Nephron (organoid): ENCODE measurements around the gene PSMD3.

ENCODE experiments used
- H3K27ac Mint-ChIP-seq, 3 experiments: 2 replicates each; pipeline ENCODE4 v1.8.0; 2020; ENCODE audit warnings: mixed read lengths in 3 of 3, mild to moderate bottlenecking in 2 of 3, moderate library complexity in 1 of 3
- H3K27me3 Mint-ChIP-seq: 2 replicates; pipeline ENCODE4 v1.8.0; 2021; ENCODE audit warnings: low read depth, mild to moderate bottlenecking, moderate library complexity, mixed read lengths
- H3K36me3 Mint-ChIP-seq: 2 replicates; pipeline ENCODE4 v1.8.0; 2020; ENCODE audit warnings: low read depth, mixed read lengths
- H3K4me1 Mint-ChIP-seq: 2 replicates; pipeline ENCODE4 v1.8.0; 2020; ENCODE audit warnings: mixed read lengths
- H3K4me3 Mint-ChIP-seq, 3 experiments: 2 replicates each; pipeline ENCODE4 v1.8.0; 2020; ENCODE audit warnings: mild to moderate bottlenecking in 3 of 3, mixed read lengths in 3 of 3, moderate library complexity in 2 of 3
- H3K9me3 Mint-ChIP-seq: 2 replicates; pipeline ENCODE4 v1.8.0; 2020; ENCODE audit warnings: mixed read lengths
- CTCF ChIP-seq, 3 experiments: fragments of 200-600 bp; sonication (generic); IDR thresholded peaks; one replicate each; pipeline ENCODE4 v1.5.0; 2021; ENCODE audit warnings: antibody characterized with exemption in 3 of 3; ENCODE audit not compliant: unreplicated experiment in 3 of 3

Gene PSMD3

GRCh38 chr17:39963829-39964228 lies 16.8 kb upstream of the PSMD3 start:
- Mint-ChIP-seq H3K27me3 (peaks cover 19% of the 10 kb centered on the region), H3K36me3 (no peaks in the 10 kb centered on the region)

GRCh38 chr17:39965017-39965699 lies 15.4 kb upstream of the PSMD3 start:
- Mint-ChIP-seq H3K36me3 (no peaks in the 10 kb centered on the region), H3K27me3 (peaks cover 31% of the 10 kb centered on the region), H3K4me1 (peaks cover 6% of the 10 kb centered on the region), H3K4me3 (no peak overlapping the region), H3K27ac (no peak overlapping the region), H3K9me3 (no peaks in the 10 kb centered on the region)
- TF ChIP-seq CTCF (IDR thresholded peaks at IDR 0.05; ENCODE audit: unreplicated experiment in 3 of 3) = no peak

More at GRCh38 chr17:39963829-39964228, 16.8 kb upstream of the PSMD3 start:
- Mint-ChIP-seq H3K4me3 (no peak overlapping the region), H3K9me3 (no peaks in the 10 kb centered on the region), H3K27ac (no peak overlapping the region), H3K4me1 (peaks cover 10% of the 10 kb centered on the region)
- TF ChIP-seq CTCF (IDR thresholded peaks at IDR 0.05; ENCODE audit: unreplicated experiment in 3 of 3) = no peak

- Mint-ChIP-seq H3K9me3 (no peaks in the 10 kb centered on the region), H3K4me1 (peaks cover 4% of the 10 kb centered on the region), H3K36me3 (no peaks in the 10 kb centered on the region), H3K27me3 (peaks cover 40% of the 10 kb centered on the region), H3K27ac (no peak overlapping the region), H3K4me3 (no peak overlapping the region)
- no peak for TF ChIP-seq CTCF (IDR thresholded peaks at IDR 0.05; ENCODE audit: unreplicated experiment in 3 of 3)
Measured at GRCh38 chr17:39966771-39967170, 13.8 kb upstream of the PSMD3 start.

GRCh38 chr17:39968761-39969160 lies 11.8 kb upstream of the PSMD3 start:
- no peak for TF ChIP-seq CTCF (IDR thresholded peaks at IDR 0.05; ENCODE audit: unreplicated experiment in 3 of 3)
- no peaks in the 10 kb centered on the region for H3K36me3 Mint-ChIP-seq
- H3K9me3 Mint-ChIP-seq = no peaks in the 10 kb centered on the region
- H3K27me3 Mint-ChIP-seq = peaks cover 43% of the 10 kb centered on the region
- H3K27ac Mint-ChIP-seq = no peak overlapping the region
- H3K4me1 Mint-ChIP-seq = peaks cover 12% of the 10 kb centered on the region
- no peak overlapping the region for H3K4me3 Mint-ChIP-seq

- Mint-ChIP-seq H3K4me1 (peaks cover 12% of the 10 kb centered on the region), H3K27me3 (peaks cover 44% of the 10 kb centered on the region), H3K9me3 (no peaks in the 10 kb centered on the region)
Measured at GRCh38 chr17:39969375-39969774, 11.2 kb upstream of the PSMD3 start.

More at GRCh38 chr17:39969375-39969774, 11.2 kb upstream of the PSMD3 start:
- Mint-ChIP-seq H3K4me3 (no peak overlapping the region), H3K36me3 (no peaks in the 10 kb centered on the region), H3K27ac (peak overlapping the region in 2 of 3 experiments; percentile 17 to 61)
- TF ChIP-seq CTCF (IDR thresholded peaks at IDR 0.05; ENCODE audit: unreplicated experiment in 3 of 3) = no peak
